ENCODE data around the gene PLPPR3.
A peak's percentile ranks its signal among the peaks of the same experiment; 100 is the strongest.

DNA sequence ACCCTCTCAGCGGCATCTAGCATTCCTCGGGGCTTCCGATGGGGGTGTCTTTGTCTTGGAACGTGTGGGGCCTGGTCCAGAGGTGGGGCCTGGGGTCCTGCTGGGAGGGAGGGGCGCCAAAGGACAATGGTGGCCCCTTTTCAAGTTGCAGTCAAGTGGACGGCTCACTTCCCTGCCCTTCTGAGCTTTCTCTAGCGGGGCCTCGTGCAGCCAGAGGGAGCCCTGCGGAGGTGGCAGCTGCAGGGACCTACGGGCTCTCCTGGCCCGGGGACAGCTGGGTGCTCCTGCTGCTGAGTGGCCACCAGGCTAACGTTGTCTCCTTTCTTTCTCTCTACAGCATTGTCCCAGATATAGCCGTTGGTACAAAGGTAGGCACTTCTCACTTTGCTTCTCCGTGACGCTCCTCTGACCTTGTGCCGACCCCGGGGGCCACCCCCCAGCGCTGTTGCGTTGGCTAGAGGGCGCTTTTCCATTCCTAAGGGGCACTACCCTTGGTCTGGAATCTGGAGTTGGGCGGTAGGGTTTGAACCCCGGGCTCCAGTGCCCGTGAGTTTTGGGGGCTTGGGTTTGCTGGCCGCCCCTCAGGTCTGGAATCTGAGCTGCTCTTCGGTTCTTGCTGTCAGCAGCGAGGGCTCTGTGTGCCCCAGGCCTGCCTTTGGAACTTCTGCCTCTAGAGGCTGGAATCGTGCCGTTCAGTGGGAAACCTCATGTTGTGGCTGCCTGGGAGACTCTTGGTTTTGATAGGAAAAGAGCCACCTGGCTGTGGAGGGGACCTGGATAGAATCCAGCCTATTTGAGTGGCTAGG, 22.5 kb downstream of the PLPPR3 start:
- TF ChIP-seq, protein P1, sequence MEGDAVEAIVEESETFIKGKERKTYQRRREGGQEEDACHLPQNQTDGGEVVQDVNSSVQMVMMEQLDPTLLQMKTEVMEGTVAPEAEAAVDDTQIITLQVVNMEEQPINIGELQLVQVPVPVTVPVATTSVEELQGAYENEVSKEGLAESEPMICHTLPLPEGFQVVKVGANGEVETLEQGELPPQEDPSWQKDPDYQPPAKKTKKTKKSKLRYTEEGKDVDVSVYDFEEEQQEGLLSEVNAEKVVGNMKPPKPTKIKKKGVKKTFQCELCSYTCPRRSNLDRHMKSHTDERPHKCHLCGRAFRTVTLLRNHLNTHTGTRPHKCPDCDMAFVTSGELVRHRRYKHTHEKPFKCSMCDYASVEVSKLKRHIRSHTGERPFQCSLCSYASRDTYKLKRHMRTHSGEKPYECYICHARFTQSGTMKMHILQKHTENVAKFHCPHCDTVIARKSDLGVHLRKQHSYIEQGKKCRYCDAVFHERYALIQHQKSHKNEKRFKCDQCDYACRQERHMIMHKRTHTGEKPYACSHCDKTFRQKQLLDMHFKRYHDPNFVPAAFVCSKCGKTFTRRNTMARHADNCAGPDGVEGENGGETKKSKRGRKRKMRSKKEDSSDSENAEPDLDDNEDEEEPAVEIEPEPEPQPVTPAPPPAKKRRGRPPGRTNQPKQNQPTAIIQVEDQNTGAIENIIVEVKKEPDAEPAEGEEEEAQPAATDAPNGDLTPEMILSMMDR (IDR thresholded peaks at IDR 0.05) = peak in 3 of 6 experiments; percentile 4 to 8 (median 4)
- no peak for TF ChIP-seq POLR2A (IDR thresholded peaks at IDR 0.05)

Data from Peyer's patch (tissue), 4 donors.